Hepatic stellate cell (primary cell): ENCODE results near the gene SEC14L5.
"Not testable (repeated sequence)": the region's sequence is repeated elsewhere in the genome, so short reads cannot be mapped to it uniquely, and the experiment has no call there.

Experiments
- DNase-seq: peaks from one replicate; pipeline ENCODE4 v3.0.0; 2011; ENCODE audit warnings: low spot score

SEC14L5 gene

DNA sequence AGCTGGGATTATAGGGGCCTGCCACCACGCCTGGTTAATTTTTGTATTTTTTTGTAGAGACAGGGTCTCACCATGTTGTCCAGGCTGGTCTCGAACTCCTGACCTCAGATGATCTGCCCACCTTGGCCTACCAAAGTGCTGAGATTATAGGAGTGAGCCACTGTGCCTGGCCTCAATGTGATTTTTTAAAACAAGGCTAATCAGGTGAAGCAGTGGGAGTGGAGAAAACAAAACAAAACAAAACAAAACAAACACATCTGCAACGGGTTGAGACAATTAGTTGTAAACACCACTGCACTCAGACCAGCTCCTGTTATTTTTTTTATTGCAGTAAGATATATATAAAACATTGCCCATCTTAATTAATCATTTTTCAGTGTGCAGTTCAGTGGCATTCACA lies 6.5 kb upstream of the SEC14L5 start:
- not testable (repeated sequence) for DNase-seq

DNA sequence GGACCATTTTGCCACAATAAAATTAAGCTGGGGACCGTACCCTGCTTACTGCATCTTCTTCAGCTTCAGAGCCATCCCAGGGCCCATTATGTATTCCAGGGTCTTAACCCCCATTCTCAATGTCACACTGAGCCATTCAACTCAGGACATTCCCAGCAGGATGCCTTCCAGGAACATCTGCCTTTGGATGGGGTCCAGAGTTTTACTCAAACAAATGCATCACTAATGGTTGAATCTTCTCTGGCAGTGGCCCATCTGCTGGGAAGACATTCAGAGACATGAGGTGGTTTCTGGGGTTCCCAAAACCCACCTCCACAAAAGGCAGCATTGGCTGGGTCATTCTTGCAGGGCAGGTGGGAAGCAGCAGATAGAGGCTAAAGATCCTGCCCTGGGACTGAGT lies 3.4 kb upstream of the SEC14L5 start:
- no peak for DNase-seq

DNA sequence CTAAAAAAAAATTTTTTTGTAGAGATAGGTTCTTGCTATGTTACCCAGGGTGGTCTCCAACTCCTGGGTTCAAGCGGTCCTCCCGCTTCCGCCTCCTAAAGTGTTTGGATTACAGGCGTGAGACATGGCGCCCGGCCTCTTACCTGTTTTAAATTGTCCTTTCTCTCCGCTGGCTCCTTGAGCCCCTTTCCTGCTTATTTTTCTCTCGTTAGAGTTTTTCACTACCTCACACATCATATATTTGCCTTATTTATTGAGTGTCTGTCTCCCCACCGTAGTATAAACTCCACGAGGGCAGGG lies 760 bp upstream of the SEC14L5 start:
- DNase-seq = no peak

DNA sequence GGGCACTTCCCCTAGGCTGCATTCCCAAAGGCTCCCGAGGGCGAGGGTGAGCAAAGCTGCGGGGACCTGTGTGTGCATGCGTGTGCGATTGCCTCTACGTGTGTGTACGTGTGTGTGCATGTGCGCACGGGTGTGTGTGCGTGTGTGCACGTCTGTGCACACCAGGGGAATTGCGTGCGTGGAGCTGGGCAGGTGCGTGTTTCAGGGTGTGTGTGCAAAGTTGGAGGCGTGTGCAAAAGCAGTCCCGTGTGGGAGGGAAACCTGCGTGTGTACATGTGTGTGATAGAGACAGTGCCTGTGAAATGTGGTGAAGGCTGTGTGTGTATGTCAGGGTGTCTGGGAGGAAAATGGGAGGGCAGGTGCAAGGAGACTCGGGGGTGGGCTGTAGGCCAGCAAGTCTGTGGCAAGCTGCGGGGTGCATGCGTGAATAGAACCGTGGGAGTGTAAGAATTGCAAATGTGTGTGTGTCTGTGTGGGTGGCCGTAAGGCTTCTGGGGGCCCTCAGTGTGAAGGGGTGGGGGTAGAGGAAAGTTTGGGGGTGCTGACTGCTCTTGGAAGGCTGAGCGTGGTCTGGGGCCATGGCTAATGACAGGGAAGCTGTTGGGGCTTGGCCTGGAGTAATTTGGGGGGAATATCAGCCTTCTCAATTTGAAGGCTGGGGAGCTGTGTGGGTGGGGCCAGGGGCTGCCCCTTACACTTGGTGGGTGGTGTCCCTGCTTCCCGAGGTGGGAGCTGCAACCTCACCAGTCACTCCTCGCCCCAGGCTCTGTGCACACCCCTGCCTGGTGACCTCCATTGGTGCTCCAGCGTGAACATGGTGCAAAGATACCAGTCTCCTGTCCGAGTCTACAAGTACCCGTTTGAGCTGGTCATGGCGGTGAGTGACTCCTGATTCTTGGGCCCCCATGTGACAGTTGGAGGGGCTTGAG lies 644 bp downstream of the SEC14L5 start:
- no peak for DNase-seq

DNA sequence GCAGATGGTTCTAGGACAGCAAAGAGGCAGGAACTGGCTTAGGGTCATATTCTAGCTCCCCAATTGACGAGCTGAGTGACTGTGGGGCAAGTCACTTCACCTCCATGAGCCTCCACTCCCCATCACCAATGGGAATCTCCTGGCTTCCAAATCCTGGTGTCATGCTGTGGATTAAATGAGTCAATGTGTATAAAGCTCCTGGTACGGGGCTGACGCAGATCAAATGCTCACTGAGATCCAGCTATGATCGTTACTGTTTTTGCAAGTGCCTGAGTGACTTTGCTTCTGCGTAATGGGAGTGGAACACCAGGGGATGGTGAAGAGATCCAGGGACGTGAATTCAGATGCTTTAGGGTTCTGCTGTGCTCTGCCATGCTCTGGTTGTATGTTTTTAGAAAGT lies 2.4 kb downstream of the SEC14L5 start:
- DNase-seq = no peak

DNA sequence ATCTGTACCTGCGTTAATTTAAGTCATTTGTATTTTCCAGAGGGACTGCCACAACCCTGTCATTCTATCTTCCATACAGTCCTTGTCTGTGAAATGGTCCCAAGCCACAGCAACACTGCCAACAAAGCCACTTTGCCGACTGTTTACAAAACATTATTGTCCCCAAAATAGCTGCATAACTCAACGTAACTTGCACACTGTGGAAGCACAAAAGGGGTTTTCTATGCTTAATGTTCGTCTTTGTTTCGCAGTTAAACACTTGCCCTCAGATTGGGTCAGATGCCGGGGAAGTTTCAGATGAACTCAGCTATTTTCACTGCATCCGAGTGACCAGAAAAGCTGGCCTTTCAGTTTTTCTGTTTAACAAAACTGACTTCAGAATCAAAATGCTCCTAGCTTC lies 4.6 kb downstream of the SEC14L5 start:
- DNase-seq = no peak

DNA sequence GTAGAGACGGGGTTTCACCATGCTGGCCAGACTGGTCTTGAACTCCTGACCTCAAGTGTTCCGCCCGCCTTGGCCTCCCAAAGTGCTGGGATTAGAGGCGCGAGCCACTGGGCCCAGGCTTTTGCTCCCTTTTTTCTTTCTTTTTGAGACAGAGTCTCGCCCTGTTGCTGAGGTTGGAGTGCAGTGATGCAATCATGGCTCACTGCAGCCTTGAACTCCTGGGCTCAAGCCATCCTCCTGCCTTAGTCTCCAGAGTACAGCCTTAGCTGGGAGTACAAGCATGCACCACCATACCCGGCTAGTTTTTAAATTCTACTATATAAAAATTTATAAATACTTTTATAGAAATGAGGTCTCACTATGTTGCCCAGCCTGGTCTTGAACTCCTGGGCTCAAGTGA lies 5.4 kb downstream of the SEC14L5 start:
- not testable (repeated sequence) for DNase-seq

DNA sequence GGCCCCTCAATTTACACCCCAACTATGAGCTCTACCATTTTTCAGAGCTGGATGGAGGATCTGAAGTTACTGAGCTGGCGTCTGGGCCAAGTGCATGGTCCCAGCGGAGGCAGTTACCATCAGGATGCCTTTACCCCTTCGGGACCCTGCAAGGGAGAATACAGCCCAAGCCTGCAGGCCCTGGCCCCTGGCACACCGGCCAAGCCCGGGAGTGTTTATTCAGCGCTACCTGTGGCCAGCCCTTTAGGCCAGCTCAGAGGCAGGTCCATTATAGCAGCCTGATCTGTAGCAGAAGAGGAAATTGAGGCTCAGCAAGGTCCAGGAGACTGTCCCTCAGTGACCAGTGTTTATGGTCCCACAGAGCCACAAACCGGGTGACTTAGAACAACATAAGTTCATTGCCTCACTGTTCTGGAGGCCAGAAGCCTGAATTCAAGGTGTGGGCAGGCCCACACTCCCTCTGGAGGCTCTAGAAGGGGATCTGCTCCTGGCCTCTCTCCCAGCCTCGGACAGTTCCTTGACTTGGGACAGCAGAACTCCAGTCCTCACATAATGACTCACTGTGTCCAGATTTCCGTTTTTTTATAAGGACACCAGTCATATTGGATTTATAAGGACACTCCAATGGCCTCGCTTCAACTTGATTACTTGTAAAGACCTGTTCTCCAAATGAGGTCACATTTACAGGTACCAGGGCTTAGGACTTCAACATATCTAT lies 8.8 kb downstream of the SEC14L5 start:
- no peak for DNase-seq

DNA sequence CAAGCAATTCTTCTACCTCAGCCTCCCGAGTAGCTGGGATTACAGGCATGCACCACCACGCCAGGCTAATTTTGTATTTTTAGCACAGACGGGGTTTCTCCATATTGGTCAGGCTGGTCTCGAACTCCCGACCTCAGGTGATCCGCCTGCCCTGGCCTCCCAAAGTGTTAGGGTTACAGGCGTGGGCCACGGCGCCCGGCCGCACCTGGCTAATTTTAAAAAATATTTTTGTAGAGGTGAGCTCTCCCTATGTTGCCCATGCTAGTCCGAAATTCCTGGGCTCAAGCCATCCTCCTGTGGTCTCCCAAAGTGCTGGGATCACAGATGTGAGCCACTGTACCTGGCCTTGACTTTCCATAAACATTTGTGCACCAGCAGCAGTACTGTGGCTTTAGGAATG lies 10.1 kb downstream of the SEC14L5 start:
- not testable (repeated sequence) for DNase-seq

DNA sequence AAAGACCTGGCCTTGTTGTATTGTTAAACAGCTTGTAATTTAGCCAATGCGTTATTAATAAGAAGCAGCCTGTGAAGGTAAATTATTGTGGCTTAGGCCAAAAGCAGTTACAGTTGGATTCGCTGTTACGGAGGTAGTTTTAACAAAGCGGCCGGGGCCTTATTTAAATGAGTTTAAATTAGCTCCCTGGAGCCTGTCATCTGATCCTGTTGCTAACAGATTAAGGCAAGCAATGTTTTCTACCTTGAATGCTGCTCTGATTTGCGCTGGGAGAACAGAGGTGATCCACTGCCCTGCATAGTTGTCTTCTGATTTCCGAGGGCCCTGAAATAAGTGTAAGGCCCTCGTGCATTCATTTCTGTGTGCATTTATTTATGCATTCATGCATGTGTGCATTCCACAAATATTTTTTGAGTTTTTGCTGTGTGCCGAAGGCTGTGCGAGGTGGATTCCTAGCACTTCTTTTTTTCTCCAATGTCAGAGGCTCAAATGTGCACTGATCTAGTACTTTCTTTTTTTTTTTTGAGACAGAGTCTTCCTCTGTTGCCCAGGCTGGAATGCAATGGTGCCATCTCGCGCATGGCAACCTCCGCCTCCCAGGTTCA lies 10.9 kb downstream of the SEC14L5 start:
- DNase-seq = no peak

DNA sequence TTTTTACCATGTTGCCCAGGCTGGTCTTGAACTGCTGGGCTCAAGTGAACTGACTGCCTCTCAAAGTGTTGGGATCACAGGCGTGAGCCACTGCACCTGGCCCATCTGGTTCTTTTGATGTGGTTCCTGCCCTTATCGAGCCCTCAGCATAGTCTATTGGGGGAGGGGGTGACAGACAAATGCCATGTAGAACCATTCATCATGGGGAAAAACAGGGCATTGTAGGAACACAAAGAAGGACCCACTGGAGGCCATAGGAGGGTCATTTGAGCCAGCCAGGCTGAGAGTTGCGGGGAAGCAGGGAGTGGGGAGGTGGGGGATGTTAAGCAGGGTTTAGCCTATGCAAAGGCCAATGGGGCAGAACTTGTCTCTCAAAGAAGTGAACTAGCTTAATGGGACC lies 11.9 kb downstream of the SEC14L5 start:
- no peak for DNase-seq

DNA sequence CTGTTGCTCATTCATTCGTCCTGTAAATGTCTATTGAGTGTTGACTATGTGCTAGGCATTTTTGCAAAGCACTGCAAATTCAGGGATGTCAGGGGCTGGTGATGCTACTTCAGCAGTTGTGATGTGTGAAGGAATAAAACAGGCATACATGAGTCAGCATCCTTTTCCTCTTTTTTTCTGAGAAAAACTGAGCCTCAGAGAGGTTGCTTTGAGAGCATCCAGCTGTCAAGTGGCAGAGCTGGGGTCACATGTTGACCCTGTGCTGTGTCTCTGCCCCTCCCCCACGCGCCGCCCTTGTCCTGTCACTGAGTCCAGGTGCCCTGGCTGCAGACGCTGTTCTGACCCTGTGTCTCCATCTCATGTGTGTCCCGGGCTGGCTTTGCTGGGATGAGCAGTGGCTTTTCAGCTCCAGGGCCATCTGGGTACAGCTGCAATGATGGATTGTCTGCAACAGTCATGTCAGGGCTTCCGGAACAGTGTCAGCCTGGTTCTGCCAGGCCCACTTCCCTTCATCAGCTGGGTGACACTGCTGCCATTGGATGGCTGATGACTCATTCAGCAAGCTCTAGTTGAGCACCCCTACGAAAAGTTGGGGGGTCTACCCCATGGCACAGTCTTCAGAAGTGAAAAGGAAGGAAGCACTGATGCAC lies 14.9 kb downstream of the SEC14L5 start:
- no peak for DNase-seq

DNA sequence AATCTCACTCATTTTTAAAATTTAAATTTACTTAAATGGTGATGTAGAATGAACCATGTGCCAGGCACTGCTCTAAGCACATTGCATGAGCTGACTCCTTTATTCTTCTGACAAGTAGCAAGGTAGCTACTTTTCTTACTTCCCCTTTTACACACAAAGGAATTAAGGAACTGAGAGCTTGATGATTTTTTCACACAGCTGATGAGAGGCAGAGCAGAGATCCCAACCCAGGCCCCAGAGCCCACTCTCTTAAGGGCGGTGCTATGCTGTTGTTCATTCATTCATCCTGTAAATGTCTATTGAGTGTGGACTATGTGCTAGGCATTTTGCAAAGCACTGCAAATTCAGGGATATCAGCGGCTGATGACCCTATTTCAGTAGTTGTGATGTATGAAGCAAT lies 17.9 kb downstream of the SEC14L5 start:
- DNase-seq = no peak

DNA sequence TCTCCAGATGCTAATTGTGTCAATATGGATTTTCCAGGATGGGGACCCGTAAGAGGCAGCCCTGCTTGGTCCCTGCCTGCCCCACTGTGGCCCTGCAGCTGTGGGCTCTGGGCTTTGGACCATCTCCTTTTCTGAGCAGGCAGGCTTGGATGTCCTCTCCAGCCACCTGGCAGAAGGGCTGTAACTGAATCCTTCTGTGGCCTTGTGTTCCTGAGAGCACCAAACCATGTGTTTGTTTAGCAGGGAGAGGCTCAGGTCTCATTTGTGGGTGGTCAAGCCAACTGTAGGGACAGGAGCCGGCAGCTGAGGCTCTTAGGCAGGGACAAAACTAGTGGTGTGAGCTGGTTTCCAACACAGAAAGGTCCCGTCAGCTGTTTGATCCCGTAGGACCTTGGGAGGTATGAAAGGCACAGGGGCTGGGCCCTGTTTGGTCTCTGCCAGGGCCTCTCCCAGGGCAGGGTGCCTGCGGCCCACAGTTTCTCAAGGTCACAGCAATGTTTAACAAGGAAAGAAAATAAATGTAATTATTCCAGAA lies 18.5 kb downstream of the SEC14L5 start:
- DNase-seq = no peak

DNA sequence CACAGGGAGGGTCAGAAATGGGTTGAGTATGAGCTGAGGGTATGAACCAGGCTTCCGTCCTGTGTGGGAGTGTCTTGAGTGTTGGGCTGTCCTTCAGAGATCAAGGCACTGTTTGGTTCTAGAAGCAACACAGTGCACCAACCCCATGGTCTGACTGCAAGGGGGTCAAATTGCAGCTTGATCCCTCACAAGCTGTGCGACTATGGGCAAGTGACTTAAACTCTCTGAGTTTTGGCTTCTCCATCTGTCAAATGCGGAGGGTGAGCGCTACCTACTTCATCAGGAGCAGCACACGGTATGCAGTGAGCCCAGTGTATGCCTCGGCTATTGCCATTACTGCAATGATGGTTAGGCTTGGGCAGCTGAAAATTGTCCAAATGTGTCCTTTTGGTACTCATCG lies 21.0 kb downstream of the SEC14L5 start:
- DNase-seq = no peak

DNA sequence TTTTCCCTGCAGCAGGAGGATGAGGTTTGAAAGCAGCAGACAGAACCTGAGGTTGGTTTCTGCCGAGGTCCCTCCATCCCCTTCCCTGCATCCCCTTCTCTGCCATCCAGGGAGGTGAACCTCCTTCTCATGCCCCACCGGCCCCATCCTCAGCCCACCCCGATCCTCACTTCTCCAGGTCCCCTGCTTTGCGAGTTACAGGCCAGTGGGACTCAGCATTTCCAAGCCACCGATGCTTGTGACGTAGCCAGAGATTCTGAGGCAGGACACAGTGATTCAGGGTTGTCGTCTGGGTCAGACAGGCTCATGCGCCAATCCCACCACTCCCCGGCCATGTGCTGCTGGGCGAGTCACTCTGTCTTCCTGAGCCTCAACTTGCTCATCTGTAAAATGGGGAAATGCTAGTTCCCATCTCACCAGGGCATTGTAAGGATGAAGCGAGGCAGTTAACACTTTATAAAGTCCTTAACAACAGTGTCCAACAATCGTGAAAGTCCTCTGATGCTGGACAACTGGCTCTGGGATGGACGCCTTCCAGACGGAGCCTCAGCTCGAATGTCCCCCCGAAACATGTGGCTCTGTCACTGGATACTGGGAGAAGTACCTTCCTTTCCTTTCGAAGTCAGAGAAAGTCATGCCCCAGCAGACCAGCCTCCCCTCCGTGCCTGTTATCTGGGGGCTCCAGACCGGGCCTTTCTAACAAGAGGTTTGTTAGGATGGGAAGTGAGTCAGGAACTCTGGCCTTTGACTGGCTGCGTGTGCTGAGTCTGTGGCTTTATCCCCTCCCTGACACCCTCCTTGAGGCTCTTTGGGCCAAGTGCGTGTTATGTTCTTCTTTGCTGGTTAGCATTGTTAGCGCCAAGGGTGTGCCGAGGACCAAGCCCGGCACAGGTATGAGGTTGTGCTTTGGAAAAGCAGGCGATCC lies 21.9 kb downstream of the SEC14L5 start:
- no peak for DNase-seq

DNA sequence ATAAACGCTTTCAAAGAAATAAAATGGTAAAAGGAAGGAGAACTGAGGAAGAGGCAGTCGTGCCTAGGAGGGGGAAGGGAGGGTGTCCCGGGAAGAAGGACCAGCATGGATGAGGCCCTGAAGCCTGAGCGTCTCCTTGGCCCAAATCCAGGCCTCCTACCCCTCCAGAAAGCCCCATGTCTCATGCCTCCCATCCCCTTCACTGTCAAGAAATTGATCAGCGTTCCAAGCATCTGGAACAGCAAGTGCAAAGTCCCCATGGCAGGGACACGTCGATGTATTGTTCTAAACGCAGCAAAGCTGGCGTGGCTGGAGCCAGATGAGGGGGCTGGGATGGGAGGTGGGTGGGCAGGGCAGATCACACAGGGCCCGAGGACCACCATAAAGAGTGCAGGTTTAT lies 22.6 kb downstream of the SEC14L5 start:
- no peak for DNase-seq

DNA sequence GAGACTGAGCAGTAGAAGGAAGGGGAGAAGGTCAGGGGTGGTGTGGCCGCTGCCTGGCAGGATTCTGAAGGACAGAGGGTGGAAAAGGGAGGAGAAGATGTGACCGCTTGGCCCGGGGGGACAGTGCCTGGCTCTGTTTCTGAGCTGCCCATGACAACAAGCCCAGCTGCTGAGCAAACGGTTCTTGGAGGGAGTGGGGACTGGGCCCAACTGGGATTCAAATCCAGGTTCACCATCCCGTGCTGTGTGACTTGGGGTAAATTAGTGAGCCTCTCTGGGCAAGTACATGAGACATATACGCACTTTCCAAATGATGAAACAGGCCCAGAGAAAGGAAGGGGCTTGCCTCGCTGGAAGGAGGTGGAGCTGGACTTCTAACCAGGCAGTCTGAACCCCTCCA lies 23.3 kb downstream of the SEC14L5 start:
- DNase-seq = no peak

DNA sequence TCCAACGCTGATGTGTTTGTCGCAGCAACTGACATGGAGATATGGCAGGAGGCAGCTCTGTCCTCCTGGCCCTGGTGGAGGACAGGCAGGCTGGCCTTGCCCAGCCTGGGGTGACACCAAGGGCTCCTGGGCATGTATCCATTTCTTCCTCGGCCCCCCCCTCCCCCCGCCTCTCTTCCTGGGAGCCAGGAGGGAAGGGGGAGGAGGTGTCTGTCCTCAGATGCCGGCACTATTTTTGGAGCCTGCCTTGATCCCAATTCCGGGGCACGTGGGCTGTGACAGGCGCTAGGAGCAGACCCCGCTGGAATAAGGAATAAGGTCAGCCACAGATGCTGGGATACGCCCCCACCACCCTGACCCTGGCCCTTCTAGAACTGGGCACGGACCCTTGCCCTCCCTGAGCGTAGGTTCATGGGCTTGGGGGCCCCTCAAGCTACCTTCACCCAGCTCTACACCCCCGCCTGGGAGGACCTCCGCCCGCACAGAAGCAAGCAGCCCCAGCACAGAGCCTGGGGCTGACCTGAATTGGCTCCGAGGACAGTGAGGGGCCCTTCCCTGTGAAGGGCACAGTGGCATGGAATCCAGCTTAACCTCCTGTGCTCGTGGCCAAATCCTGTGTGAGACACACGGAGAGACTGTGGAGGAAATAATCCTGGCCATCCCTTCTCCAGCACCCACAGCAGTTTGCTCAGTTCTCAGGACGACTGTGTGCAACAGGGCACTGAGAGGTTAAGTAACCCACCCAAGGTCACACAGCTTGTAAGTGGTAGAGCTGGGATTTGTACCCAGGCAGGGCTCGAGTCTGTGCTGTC lies 24.1 kb downstream of the SEC14L5 start:
- DNase-seq = no peak

DNA sequence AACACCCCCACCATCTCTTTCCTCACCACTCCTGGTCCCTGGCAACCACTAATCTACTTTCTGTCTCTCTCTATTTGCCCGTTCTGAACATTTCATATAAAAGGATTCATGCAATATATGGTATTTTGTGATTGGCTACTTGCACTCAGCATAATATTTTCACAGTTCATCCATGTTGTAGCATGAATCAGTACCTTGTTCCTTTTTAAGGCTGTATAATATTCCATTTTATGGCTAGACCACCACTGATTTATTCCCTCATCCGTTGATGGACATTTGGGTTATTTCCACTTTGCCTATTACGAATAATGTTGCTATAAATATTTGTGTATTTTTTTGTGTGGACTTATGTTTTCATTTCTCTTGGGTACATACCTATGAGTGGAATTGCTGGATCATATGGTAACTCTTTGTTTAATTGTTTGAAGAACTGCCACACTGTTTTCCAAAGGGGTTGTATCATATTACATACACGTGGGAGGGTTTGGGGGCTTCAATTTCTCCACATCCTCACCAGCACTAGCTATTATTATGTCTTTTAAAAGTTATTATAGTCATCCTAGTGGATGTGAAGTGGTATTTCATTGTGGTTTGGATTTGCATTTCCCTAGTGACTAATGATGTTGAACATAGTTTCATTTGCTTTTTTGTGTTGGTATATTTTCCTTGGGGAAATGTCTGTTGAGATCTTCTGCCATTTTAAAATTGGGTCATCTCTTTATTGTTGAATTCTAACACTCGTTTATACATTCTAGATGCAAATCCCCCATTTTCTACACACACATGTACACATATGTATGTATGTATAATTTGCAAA lies 26.3 kb downstream of the SEC14L5 start:
- DNase-seq = no peak
